Measurements from ENCODE around the gene CYB5A. TPM values are rescaled to one million over a fixed set of nuclear protein-coding genes. Genes with fewer than 3 reads are reported as not detected.

Gene CYB5A
- total RNA-seq, 1 experiment from 2014 or later: 130 TPM

- Histone ChIP-seq H3K79me2 (ENCODE audit: low read length) (no peaks in the 10 kb centered on the region), H3F3A (ENCODE audit: low read length, unreplicated experiment) (no peaks in the 10 kb centered on the region), H3K4me2 (ENCODE audit: low read length) (peak overlapping the region; percentile 42), H2AFZ (ENCODE audit: low read length) (no peak overlapping the region), H3K36me3 (ENCODE audit: low read depth, low read length) (no peaks in the 10 kb centered on the region), H3K4me1 (ENCODE audit: insufficient read depth, low read length) (peaks cover 32% of the 10 kb centered on the region), H3K4me3 (ENCODE audit: low read length) (no peak overlapping the region), H3K9ac (ENCODE audit: low read length) (no peak overlapping the region), H3K9me2 (replicated peaks; ENCODE audit: low read length) (no peaks in the 10 kb centered on the region), H3K27me3 (ENCODE audit: low read length) (no peaks in the 10 kb centered on the region), H3K9me3 (ENCODE audit: low read length) (no peaks in the 10 kb centered on the region), H3K27ac (ENCODE audit: low read length) (no peak overlapping the region), H4K20me1 (ENCODE audit: low read length) (no peaks in the 10 kb centered on the region)
- peak; percentile 84 for ATAC-seq
- TF ChIP-seq CTCF (conservative IDR thresholded peaks at IDR 0.05; ENCODE audit: low read depth, low read length): no peak
- no peak for TF ChIP-seq EZH2 (IDR thresholded peaks at IDR 0.05; ENCODE audit: low read length, unreplicated experiment)
- TF ChIP-seq EZH2phosphoT487 (IDR thresholded peaks at IDR 0.05; ENCODE audit: borderline replicate concordance, low read length): no peak
- intact Hi-C loops (cut with micrococcal nuclease): no loop called here
- peak; percentile 81 for DNase-seq
- ChIA-PET POLR2A (ENCODE audit: unreplicated experiment) (no interaction called here), CTCF (no interaction called here)
- BruUV-seq (replicated peaks): no TSS peak
These were observed 12.2 kb upstream of the CYB5A start for GRCh38 chr18:74303936-74304335.

GRCh38 chr18:74303306-74303705 lies 11.5 kb upstream of the CYB5A start:
- Histone ChIP-seq H2AFZ (ENCODE audit: low read length) (no peak overlapping the region), H3K4me1 (ENCODE audit: insufficient read depth, low read length) (peaks cover 32% of the 10 kb centered on the region), H3K27me3 (ENCODE audit: low read length) (no peaks in the 10 kb centered on the region), H3K27ac (ENCODE audit: low read length) (no peak overlapping the region), H4K20me1 (ENCODE audit: low read length) (no peaks in the 10 kb centered on the region), H3K9ac (ENCODE audit: low read length) (no peak overlapping the region), H3K4me3 (ENCODE audit: low read length) (no peak overlapping the region), H3K9me2 (replicated peaks; ENCODE audit: low read length) (no peaks in the 10 kb centered on the region), H3K9me3 (ENCODE audit: low read length) (no peaks in the 10 kb centered on the region), H3K4me2 (ENCODE audit: low read length) (0 out of 2 replicates have a peak overlapping the region, but pooled peaks have one; percentile 42), H3K79me2 (ENCODE audit: low read length) (no peaks in the 10 kb centered on the region), H3F3A (ENCODE audit: low read length, unreplicated experiment) (no peaks in the 10 kb centered on the region), H3K36me3 (ENCODE audit: low read depth, low read length) (no peaks in the 10 kb centered on the region)
- ChIA-PET CTCF (no interaction called here), POLR2A (ENCODE audit: unreplicated experiment) (no interaction called here)
- DNase-seq (no peak), ATAC-seq (no peak)
- TF ChIP-seq CTCF (conservative IDR thresholded peaks at IDR 0.05; ENCODE audit: low read depth, low read length) (no peak), EZH2 (IDR thresholded peaks at IDR 0.05; ENCODE audit: low read length, unreplicated experiment) (no peak), EZH2phosphoT487 (IDR thresholded peaks at IDR 0.05; ENCODE audit: borderline replicate concordance, low read length) (no peak)
- intact Hi-C loops (cut with micrococcal nuclease): no loop called here
- BruUV-seq (replicated peaks): no TSS peak

GRCh38 chr18:74299746-74300145 lies 8.0 kb upstream of the CYB5A start:
- Histone ChIP-seq H4K20me1 (ENCODE audit: low read length) (no peaks in the 10 kb centered on the region), H3K9me2 (replicated peaks; ENCODE audit: low read length) (no peaks in the 10 kb centered on the region), H3K4me2 (ENCODE audit: low read length) (peak overlapping the region; percentile 52), H3K79me2 (ENCODE audit: low read length) (no peaks in the 10 kb centered on the region), H2AFZ (ENCODE audit: low read length) (no peak overlapping the region), H3K27me3 (ENCODE audit: low read length) (no peaks in the 10 kb centered on the region), H3K36me3 (ENCODE audit: low read depth, low read length) (no peaks in the 10 kb centered on the region), H3F3A (ENCODE audit: low read length, unreplicated experiment) (no peaks in the 10 kb centered on the region), H3K27ac (ENCODE audit: low read length) (peak overlapping the region; percentile 43), H3K9me3 (ENCODE audit: low read length) (no peaks in the 10 kb centered on the region), H3K4me1 (ENCODE audit: insufficient read depth, low read length) (peaks cover 32% of the 10 kb centered on the region), H3K4me3 (ENCODE audit: low read length) (no peak overlapping the region), H3K9ac (ENCODE audit: low read length) (no peak overlapping the region)
- DNase-seq: peak; percentile 85
- peak; percentile 75 for ATAC-seq
- ChIA-PET CTCF (interaction anchor here (0.6 kb wide), 1 partner anchor 33 kb away, joined by 3 read pairs; no protein-coding TSS in a partner anchor), POLR2A (ENCODE audit: unreplicated experiment) (no interaction called here)
- intact Hi-C loops (cut with micrococcal nuclease): no loop called here
- TF ChIP-seq CTCF (conservative IDR thresholded peaks at IDR 0.05; ENCODE audit: low read depth, low read length) (no peak), EZH2phosphoT487 (IDR thresholded peaks at IDR 0.05; ENCODE audit: borderline replicate concordance, low read length) (no peak), EZH2 (IDR thresholded peaks at IDR 0.05; ENCODE audit: low read length, unreplicated experiment) (no peak)
- no TSS peak for BruUV-seq (replicated peaks)
